ENCODE data around the gene HSPB9. TPM values are rescaled to one million over a fixed set of nuclear protein-coding genes. Genes with fewer than 3 reads are reported as not detected.

HSPB9 gene
- total and polyA plus RNA-seq, 8 donors, result 0.40 to 1.6 (median 0.69) TPM

DNA sequence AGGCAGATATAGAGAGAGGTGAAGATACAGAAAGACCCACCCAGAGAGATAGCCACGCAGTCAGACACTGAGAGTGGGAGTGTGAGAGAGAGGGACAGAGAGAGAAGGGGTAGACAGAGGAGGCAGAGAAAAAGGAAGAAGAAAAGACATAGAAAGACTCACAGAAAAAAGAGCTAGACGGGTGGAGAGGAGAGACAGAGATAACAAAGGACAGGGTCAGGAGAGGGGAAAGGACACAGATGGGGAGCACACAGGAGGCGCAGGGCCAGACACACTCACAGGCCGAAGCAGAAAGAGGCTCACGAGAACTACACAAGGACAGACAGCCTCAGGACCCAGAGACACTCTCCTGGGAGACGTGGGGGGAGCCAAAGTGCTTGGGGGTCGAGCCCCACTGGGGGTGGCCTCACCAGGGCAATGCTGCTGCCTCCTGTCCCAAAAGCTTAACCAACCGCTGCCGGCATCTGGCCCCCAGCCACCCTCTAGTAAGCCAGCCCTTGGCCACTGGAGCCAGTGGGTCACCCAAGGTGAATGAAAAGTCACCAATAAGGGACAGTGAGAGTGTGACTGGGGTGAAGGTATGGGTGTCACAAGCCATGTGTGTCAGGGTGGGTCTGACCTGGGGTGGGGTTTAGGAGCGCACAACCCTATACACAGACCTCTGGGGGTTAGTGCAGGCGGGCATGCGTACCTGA is 28.1 kb upstream of the HSPB9 start:
- 81 to 85% methylated on average over 12 of the region's 12 CpGs for WGBS, 2 donors

DNA sequence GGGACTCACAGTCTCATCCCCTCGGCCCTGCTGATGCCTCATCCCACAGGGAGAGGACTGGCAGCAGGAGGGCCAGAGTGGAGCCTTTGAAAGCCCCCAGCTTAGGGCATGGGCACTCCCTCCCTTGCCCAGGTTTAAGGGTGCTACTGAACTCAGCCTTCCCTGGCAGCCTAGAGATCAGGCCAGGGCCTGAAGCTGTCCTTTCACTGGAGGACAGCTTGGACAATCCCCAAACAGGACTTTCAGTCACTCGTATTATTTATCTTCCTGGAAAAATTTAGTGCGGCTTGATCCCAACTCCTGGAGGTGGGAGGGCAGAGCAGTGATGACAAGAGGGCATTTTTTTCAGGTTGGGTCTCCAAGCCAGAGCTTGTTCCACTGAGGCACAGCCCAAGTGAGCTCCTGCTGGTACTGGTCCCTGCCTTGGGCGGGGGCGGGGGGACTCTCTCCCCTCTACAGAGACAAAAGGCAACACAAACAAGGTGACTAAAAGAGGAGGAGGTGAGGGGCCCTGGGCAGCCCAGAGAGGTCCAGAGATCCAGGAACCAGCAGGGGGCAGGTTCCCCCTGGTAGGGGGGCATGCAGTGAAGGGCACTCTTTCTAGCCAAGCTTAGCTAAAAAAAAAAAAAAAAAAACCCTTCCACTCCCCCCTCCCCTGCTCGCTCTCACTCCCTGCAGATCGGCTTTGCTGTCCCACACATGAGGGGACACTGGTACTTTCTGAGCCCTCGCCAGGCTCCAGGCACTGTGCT is 26.1 kb upstream of the HSPB9 start:
- DNase-seq (no peak), ATAC-seq (no peak), FAIRE-seq (no peak)
- intact Hi-C loops (cut with DNase I), result no loop called here
- Histone ChIP-seq H3K36me3 (no peaks in the 10 kb centered on the region), H3K27me3 (no peaks in the 10 kb centered on the region), H3K4me3 (no peak overlapping the region), H3K4me1 (peaks cover 0 to 4% (median 0%) of the 10 kb centered on the region in 3 donors), H3K27ac (no peak overlapping the region), H3K9me3 (no peaks in the 10 kb centered on the region)
- WGBS, 2 donors, result 62 to 69% methylated on average over 6 to 8 of the region's 8 CpGs
- TF ChIP-seq, protein P1, sequence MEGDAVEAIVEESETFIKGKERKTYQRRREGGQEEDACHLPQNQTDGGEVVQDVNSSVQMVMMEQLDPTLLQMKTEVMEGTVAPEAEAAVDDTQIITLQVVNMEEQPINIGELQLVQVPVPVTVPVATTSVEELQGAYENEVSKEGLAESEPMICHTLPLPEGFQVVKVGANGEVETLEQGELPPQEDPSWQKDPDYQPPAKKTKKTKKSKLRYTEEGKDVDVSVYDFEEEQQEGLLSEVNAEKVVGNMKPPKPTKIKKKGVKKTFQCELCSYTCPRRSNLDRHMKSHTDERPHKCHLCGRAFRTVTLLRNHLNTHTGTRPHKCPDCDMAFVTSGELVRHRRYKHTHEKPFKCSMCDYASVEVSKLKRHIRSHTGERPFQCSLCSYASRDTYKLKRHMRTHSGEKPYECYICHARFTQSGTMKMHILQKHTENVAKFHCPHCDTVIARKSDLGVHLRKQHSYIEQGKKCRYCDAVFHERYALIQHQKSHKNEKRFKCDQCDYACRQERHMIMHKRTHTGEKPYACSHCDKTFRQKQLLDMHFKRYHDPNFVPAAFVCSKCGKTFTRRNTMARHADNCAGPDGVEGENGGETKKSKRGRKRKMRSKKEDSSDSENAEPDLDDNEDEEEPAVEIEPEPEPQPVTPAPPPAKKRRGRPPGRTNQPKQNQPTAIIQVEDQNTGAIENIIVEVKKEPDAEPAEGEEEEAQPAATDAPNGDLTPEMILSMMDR (IDR thresholded peaks at IDR 0.05), result no peak

More for the DNA sequence above, 28.1 kb upstream of the HSPB9 start:
- Histone ChIP-seq H3K9me3 (no peaks in the 10 kb centered on the region), H3K36me3 (no peaks in the 10 kb centered on the region), H3K4me3 (no peak overlapping the region), H3K27me3 (no peaks in the 10 kb centered on the region), H3K4me1 (peaks cover 0 to 4% (median 0%) of the 10 kb centered on the region in 3 donors), H3K27ac (no peak overlapping the region)
- TF ChIP-seq, protein P1 (IDR thresholded peaks at IDR 0.05), result no peak
- intact Hi-C loops (cut with DNase I), result no loop called here
- ATAC-seq (no peak), DNase-seq (no peak), FAIRE-seq (no peak)

DNA sequence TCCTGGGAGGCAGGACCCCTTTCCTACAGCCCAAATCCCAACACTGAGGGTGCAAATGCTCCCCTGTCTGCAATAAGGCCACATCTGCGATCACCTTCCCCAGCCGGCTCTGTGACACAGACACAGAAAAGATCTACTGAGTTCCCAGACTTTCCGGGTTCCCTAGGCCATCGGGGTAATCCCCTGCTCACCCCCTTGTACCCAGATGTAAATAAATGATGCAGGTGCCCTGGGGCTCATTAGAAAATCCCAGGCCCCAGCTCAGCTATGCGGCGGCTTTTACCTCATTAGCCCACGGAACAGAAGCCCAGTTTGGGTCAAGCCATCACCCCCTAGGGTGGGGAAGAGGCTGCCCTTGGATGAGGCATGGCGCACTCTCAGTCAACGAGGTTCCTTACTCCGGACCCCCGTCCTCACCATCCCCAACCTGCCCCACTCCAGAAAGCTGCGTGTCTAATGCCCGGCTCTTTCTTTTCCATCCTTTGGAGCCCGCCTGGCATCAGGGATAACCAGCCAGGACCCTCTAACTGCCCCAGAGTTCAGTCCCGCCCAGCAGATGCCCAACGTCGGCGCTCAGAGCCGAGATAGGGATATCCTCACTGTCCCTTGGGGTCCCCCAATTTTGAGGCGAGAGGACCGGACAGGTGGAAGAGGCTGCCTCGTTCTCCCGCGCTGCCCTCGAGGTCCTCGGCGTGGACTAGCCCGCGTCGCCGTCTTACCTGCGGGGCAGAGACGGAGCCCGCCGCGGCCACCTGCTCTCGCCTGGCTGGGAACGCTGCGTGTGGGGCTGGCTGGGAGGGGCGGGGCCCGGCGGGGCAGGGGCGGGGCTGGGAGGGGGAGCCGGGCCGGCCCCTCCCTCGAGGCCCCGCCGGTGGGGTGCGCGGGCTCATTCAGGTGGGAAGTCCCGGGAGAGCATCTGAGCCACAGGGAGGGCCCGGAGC is 24.6 kb upstream of the HSPB9 start, which contains the start of gene ZNF385C:
Gene ZNF385C, minus strand, starts transcription at position 783 of the 941 bp plus-strand sequence. CDS start 35,417 bp downstream, outside the sequence.
- TF ChIP-seq, protein P1 (IDR thresholded peaks at IDR 0.05), result no peak
- Histone ChIP-seq H3K27ac (no peak within 1 kb of the TSS), H3K4me3 (peak within 1 kb of the TSS in 1 of 4 donors; percentile 17), H3K9me3 (no peaks in the 10 kb centered on the region), H3K4me1 (peaks cover 0 to 4% (median 0%) of the 10 kb centered on the region in 3 donors), H3K36me3 (no peaks in the 10 kb centered on the region), H3K27me3 (no peaks in the 10 kb centered on the region)
- WGBS, 2 donors, result 16 to 17% methylated on average over 48 to 52 of the region's 52 CpGs
- peak in 2 of 6 donors; percentile 54 to 80 for DNase-seq
- intact Hi-C loops (cut with DNase I), result no loop called here
- FAIRE-seq, result no peak
- peak; percentile 49 to 82 (median 62) for ATAC-seq

DNA sequence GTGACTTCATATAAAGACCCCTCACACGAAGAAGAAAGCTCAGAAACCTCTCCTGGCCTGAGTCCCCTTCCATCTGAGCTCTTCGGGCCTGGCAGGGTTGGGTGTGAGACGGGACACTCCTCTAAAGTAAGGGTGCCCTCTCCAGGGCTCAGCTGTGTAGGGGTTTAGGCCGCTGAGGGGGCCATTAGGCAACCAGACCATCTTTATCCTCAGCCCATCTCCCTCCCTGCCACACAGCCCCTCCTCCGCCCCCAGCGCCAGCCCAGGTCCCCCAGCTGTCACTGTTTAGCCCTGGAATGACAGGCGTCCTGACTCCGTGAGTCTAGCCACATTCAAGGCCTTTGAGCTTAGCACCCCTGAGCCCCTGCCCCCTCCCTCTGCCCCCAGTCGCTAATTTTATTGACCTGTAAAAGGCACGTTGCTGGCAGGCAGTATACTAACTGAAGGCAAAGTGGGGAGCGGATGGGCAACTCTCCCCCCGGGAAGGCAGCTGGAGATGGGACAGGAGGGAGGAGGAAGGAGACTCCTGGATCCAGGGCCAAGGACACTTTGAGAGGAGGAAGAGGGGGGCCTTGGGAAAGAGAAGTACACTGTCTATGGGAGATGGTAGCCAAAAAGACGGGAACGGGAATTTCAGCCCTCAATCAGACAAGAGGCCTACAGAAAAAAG is 23.7 kb upstream of the HSPB9 start:
- ATAC-seq, result peak in 2 of 4 donors; percentile 16 to 22
- TF ChIP-seq, protein P1 (IDR thresholded peaks at IDR 0.05), result no peak
- peaks cover 0 to 4% (median 0%) of the 10 kb centered on the region in 3 donors for H3K4me1 ChIP-seq
- H3K27ac ChIP-seq, result no peak overlapping the region
- H3K27me3 ChIP-seq, result no peaks in the 10 kb centered on the region
- no peak for FAIRE-seq
- no peaks in the 10 kb centered on the region for H3K36me3 ChIP-seq
- DNase-seq, result no peak
- no peaks in the 10 kb centered on the region for H3K9me3 ChIP-seq
- 71 to 72% methylated on average over 14 of the region's 14 CpGs for WGBS, 2 donors
- intact Hi-C loops (cut with DNase I), result no loop called here
- H3K4me3 ChIP-seq, result no peak overlapping the region
